ENCODE data around the gene PDZD7. TPM values are rescaled to one million over a fixed set of nuclear protein-coding genes. Genes with fewer than 3 reads are reported as not detected.
A peak's percentile ranks its signal among the peaks of the same experiment; 100 is the strongest.

PDZD7 gene
- total and polyA plus RNA-seq, 2 of the 8 experiments (the other 6 are each of a cell fraction or from before 2014, with no cell fraction given): 0.88 to 1.6 TPM

GRCh38 chr10:101012525-101013364 lies 18.2 kb downstream of the PDZD7 start (continued):
- TF ChIP-seq JUND (IDR thresholded peaks at IDR 0.05; ENCODE audit: low read length) (no peak), USF2 (IDR thresholded peaks at IDR 0.05; ENCODE audit: low read length) (no peak), BCL11A (IDR thresholded peaks at IDR 0.05; ENCODE audit: low read depth in 2 of 2, low read length in 2 of 2) (no peak), RAD21 (IDR thresholded peaks at IDR 0.05 in 1 of 2, conservative IDR thresholded peaks at IDR 0.05 in 1 of 2; ENCODE audit: low read depth in 2 of 2, low read length in 2 of 2) (peak; percentile 55 to 68), KDM5A (IDR thresholded peaks at IDR 0.05; ENCODE audit: low read length) (no peak), TBP (IDR thresholded peaks at IDR 0.05; ENCODE audit: low read depth, low read length) (no peak), NRF1 (IDR thresholded peaks at IDR 0.05; ENCODE audit: low read depth, low read length) (no peak), CREB1 (IDR thresholded peaks at IDR 0.05) (peak; percentile 34), RBBP5 (IDR thresholded peaks at IDR 0.05; ENCODE audit: borderline replicate concordance, low read depth, low read length) (no peak), POLR2AphosphoS5 (IDR thresholded peaks at IDR 0.05; ENCODE audit: low read depth, low read length) (no peak; the same call in 1 of the 2 replicates), EP300 (IDR thresholded peaks at IDR 0.05; ENCODE audit: borderline replicate concordance in 1 of 2, low read depth in 2 of 2, low read length in 2 of 2) (no peak), BACH1 (IDR thresholded peaks at IDR 0.05; ENCODE audit: low read length) (peak; percentile 35; the same call in 1 of the 2 replicates), NANOG (IDR thresholded peaks at IDR 0.05; ENCODE audit: insufficient read depth, low read depth, low read length, poor library complexity, severe bottlenecking) (no peak)
- TF ChIP-seq, protein P1, sequence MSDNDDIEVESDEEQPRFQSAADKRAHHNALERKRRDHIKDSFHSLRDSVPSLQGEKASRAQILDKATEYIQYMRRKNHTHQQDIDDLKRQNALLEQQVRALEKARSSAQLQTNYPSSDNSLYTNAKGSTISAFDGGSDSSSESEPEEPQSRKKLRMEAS (IDR thresholded peaks at IDR 0.05): peak; percentile 26; the same call in 1 of the 2 replicates

All from H1 (cell line).